Hair follicular keratinocyte (primary cell): ENCODE data around the gene STARD3NL. TPM values are rescaled to one million over a fixed set of nuclear protein-coding genes. Genes with fewer than 3 reads are reported as not detected.

ENCODE experiments used
- total RNA-seq: library from RNA; depleted of rRNA; stranded (reverse); fragments of >200 nt; gene quantifications from 2 replicates; pipeline ENCODE4 v1.2.3, GENCODE V29; 2015

STARD3NL gene, protein sequence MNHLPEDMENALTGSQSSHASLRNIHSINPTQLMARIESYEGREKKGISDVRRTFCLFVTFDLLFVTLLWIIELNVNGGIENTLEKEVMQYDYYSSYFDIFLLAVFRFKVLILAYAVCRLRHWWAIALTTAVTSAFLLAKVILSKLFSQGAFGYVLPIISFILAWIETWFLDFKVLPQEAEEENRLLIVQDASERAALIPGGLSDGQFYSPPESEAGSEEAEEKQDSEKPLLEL
- total RNA-seq = 39.3 and 49.5 TPM in 2 replicates

DNA sequence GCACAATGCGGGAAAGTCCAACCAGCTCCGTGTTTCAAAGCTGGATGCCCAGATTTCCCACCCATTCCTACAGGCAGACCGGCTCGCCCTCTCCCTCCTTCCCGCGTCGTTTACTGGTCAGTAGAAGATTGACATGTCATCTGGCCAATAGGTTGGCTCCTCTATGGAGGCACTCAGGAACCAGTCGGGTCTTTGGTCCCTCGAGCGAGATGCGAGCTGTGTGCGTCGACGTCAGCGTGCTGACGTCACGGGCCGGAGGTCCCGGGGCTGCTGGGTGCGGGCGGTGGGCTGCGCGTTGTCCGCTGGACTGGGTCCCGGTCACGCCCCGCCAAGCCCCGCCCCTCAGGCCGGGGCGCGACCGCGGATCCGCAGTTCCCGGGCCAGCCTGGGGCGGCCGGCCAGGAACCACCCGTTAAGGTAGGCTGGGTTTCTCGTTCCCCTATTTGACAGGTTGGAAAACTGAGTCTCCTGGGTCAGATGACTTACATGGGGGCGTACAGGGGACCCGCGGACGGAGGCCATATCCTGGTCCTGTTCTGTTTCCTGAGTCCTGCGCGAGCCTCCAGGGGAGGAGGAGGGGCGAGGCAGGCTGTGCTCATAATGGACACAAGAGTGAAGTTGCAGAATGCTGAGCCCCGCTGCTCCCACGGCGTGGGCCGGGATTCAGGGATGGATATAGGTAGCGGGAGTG lies at the start of gene STARD3NL:
TSS of gene STARD3NL (plus strand) at position 242 of the 691 bp plus-strand sequence. CDS start 29,260 bp downstream, outside the sequence.

DNA sequence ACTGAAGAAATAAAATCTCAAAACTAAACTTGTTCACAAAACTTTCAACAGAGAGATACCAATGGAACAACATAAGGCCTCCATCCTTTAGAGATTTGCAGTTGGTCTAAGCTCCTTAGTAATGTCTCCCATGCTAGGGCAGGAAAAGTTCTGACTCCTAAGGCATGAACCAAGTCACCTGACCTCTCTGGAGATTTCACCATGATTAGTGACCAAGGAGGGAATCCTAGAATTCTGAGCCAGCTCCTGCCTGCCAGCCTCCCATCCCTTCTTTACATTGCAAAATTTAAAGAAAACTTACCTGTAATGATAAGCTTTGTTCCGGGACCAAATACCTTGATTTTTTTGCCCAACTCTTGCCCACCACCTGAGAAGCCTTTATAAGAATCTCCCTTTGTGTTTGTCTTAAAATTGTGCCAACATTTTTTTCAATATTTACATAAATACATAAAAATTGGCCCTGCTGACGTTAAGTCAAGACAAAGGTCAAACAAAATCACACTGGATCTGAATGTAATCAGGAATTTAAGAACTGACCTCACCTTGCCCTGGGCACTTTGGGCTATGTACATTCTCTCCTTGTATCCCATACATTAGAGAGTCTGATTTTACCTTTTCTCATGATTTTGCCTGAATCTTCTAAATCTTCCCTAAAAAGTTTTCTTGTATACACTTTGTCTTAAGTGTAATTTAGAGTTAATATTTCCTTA lies 95.4 kb downstream of the STARD3NL start, which contains the start of gene TARP:
TSS of gene TARP (minus strand) at position 351 of the 710 bp plus-strand sequence.

